ENCODE data around the gene ZNF789.

GRCh38 chr7:99437946-99438572, 34.6 kb upstream of the ZNF789 start:
- TF ChIP-seq, protein P1, sequence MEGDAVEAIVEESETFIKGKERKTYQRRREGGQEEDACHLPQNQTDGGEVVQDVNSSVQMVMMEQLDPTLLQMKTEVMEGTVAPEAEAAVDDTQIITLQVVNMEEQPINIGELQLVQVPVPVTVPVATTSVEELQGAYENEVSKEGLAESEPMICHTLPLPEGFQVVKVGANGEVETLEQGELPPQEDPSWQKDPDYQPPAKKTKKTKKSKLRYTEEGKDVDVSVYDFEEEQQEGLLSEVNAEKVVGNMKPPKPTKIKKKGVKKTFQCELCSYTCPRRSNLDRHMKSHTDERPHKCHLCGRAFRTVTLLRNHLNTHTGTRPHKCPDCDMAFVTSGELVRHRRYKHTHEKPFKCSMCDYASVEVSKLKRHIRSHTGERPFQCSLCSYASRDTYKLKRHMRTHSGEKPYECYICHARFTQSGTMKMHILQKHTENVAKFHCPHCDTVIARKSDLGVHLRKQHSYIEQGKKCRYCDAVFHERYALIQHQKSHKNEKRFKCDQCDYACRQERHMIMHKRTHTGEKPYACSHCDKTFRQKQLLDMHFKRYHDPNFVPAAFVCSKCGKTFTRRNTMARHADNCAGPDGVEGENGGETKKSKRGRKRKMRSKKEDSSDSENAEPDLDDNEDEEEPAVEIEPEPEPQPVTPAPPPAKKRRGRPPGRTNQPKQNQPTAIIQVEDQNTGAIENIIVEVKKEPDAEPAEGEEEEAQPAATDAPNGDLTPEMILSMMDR (IDR thresholded peaks at IDR 0.05; ENCODE audit: low read depth, low read length): no peak
- TF ChIP-seq EZH2phosphoT487 (IDR thresholded peaks at IDR 0.05; ENCODE audit: low read depth): no peak

Measured in OCI-LY3 (cell line).